Aortic smooth muscle cell (primary cell): ENCODE measurements around the gene CLVS2. TPM values are rescaled to one million over a fixed set of nuclear protein-coding genes. Genes with fewer than 3 reads are reported as not detected.

Experiments used
- total RNA-seq: library from RNA; depleted of rRNA; stranded (reverse); fragments of >200 nt; gene quantifications from 2 replicates; pipeline ENCODE4 v1.2.3, GENCODE V29; 2014

CLVS2 gene, protein sequence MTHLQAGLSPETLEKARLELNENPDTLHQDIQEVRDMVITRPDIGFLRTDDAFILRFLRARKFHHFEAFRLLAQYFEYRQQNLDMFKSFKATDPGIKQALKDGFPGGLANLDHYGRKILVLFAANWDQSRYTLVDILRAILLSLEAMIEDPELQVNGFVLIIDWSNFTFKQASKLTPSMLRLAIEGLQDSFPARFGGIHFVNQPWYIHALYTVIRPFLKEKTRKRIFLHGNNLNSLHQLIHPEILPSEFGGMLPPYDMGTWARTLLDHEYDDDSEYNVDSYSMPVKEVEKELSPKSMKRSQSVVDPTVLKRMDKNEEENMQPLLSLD
- not detected in 2 replicates for total RNA-seq

DNA sequence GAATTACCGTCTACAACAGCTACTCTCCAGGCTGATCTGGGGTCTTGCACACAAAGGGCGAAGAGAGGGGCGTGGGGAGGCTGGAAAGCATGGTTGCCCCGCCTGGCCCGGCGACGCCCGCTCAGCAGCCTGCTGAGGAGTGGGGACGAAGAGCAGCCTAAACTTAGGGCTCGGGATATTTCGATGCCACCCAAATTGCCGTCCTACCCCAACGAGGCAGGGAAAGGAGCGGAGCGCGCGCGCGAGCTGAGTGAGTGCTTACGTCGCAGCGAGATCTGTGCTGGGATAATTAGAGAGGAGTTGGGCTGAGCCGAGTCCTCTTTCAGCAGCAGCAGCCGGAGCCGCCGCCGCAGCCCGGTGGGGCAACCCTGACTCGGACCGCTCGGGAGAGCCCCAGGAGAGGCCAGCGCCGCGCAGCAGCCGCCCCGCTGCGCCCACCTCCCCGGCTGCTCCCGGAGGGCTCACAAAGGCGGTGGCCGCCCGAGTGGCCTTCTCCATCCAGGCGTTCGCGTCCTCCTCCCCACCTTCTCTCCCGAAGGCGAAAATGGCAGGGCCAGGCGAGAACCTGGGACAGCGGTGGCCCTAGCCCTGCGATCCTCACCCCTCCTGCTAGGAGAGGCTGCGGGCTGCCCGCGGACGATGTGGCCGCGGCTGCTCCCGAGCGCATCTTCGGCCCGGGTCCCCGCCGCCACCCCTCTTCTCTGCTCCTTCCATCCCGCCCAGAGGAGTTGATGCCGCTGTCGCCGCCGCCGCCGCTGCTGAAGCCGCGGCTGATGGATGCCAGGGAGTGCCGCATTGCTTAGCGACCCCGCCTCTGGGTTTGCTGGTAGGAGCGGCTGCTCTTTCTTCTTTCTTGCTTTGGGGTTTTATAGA lies at the start of gene CLVS2:
CLVS2 (plus strand) TSS at position 315 of the 873 bp plus-strand sequence. CDS start 1,543 bp downstream, outside the sequence.

Other genes with a start within 250 kb of the CLVS2 start
- not detected in 2 replicates for gene FABP7, start 216.5 kb upstream of the CLVS2 start, total RNA-seq
- gene SMPDL3A, start 207.0 kb upstream of the CLVS2 start, total RNA-seq, result 2.9 and 6.6 TPM in 2 replicates